ENCODE results near the gene EXOSC1. TPM values are rescaled to one million over a fixed set of nuclear protein-coding genes. Genes with fewer than 3 reads are reported as not detected.

Gene EXOSC1
- total and polyA plus RNA-seq, 2 of the 13 experiments (the other 11 are each of a cell fraction or from before 2014, with no cell fraction given) = 36.3 to 39.9 TPM

DNA sequence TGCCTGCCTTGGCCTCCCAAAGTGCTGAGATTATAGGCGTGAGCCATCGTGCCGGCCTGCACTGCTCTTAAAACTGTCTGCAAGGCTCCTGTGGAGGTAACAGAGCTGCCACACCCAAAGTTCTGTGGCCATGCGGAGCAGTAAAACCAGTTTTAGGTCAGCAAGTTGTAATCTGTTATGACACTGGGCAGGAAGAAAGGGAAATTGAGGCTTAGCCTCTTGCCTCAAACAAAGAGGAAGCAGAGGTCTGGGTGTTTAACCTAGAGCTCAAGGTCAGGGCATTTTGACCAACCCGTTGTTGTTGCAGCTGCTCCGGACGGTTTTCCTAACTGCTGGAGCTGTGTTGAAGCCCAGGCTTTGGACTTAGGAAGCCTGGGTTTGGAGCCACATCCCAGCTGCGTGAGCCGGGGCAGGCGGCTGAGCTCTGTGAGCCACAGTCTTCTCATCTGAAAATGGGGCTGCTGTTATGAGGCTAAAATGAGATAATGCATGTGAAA lies 37.3 kb downstream of the EXOSC1 start (continued):
- no peak for TF ChIP-seq ZNF180 (CRISPR knock-in tag; IDR thresholded peaks at IDR 0.05; ENCODE audit: borderline replicate concordance, low read depth)
- TF ChIP-seq, protein P1, sequence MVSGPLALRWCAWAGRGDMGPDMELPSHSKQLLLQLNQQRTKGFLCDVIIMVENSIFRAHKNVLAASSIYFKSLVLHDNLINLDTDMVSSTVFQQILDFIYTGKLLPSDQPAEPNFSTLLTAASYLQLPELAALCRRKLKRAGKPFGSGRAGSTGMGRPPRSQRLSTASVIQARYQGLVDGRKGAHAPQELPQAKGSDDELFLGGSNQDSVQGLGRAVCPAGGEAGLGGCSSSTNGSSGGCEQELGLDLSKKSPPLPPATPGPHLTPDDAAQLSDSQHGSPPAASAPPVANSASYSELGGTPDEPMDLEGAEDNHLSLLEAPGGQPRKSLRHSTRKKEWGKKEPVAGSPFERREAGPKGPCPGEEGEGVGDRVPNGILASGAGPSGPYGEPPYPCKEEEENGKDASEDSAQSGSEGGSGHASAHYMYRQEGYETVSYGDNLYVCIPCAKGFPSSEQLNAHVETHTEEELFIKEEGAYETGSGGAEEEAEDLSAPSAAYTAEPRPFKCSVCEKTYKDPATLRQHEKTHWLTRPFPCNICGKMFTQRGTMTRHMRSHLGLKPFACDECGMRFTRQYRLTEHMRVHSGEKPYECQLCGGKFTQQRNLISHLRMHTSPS (CRISPR knock-in tag; IDR thresholded peaks at IDR 0.05; ENCODE audit: low read depth) = 0 out of 2 replicates have a peak, but pooled peaks have one; percentile 6
- TF ChIP-seq HNF4A (CRISPR knock-in tag; IDR thresholded peaks at IDR 0.05) = peak; percentile 81
- TF ChIP-seq SPEN (CRISPR knock-in tag; IDR thresholded peaks at IDR 0.05; ENCODE audit: low read depth) = no peak
- TF ChIP-seq CCDC6 (CRISPR knock-in tag; IDR thresholded peaks at IDR 0.05) = peak; percentile 62; the same call in 1 of the 2 replicates
- 0 out of 2 replicates have a peak, but pooled peaks have one; percentile 27 for TF ChIP-seq SOX13 (IDR thresholded peaks at IDR 0.05)
- peak in 1 of 2 experiments; percentile 70; a peak in 2 of 4 replicates for TF ChIP-seq SOX13 (CRISPR knock-in tag; conservative IDR thresholded peaks at IDR 0.05 in 1 of 2, IDR thresholded peaks at IDR 0.05 in 1 of 2)
- no peak for TF ChIP-seq HIVEP1 (CRISPR knock-in tag; IDR thresholded peaks at IDR 0.05)
- TF ChIP-seq PITX1 (CRISPR knock-in tag; IDR thresholded peaks at IDR 0.05) = 0 out of 2 replicates have a peak, but pooled peaks have one; percentile 13
- TF ChIP-seq PPARG (CRISPR knock-in tag; conservative IDR thresholded peaks at IDR 0.05) = 0 out of 2 replicates have a peak, but pooled peaks have one; percentile 19
- TF ChIP-seq, protein P2, sequence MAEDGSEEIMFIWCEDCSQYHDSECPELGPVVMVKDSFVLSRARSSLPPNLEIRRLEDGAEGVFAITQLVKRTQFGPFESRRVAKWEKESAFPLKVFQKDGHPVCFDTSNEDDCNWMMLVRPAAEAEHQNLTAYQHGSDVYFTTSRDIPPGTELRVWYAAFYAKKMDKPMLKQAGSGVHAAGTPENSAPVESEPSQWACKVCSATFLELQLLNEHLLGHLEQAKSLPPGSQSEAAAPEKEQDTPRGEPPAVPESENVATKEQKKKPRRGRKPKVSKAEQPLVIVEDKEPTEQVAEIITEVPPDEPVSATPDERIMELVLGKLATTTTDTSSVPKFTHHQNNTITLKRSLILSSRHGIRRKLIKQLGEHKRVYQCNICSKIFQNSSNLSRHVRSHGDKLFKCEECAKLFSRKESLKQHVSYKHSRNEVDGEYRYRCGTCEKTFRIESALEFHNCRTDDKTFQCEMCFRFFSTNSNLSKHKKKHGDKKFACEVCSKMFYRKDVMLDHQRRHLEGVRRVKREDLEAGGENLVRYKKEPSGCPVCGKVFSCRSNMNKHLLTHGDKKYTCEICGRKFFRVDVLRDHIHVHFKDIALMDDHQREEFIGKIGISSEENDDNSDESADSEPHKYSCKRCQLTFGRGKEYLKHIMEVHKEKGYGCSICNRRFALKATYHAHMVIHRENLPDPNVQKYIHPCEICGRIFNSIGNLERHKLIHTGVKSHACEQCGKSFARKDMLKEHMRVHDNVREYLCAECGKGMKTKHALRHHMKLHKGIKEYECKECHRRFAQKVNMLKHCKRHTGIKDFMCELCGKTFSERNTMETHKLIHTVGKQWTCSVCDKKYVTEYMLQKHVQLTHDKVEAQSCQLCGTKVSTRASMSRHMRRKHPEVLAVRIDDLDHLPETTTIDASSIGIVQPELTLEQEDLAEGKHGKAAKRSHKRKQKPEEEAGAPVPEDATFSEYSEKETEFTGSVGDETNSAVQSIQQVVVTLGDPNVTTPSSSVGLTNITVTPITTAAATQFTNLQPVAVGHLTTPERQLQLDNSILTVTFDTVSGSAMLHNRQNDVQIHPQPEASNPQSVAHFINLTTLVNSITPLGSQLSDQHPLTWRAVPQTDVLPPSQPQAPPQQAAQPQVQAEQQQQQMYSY (CRISPR knock-in tag; IDR thresholded peaks at IDR 0.05) = peak; percentile 89
- TF ChIP-seq SCMH1 (CRISPR knock-in tag; IDR thresholded peaks at IDR 0.05; ENCODE audit: borderline replicate concordance) = no peak
- TF ChIP-seq, protein P3, sequence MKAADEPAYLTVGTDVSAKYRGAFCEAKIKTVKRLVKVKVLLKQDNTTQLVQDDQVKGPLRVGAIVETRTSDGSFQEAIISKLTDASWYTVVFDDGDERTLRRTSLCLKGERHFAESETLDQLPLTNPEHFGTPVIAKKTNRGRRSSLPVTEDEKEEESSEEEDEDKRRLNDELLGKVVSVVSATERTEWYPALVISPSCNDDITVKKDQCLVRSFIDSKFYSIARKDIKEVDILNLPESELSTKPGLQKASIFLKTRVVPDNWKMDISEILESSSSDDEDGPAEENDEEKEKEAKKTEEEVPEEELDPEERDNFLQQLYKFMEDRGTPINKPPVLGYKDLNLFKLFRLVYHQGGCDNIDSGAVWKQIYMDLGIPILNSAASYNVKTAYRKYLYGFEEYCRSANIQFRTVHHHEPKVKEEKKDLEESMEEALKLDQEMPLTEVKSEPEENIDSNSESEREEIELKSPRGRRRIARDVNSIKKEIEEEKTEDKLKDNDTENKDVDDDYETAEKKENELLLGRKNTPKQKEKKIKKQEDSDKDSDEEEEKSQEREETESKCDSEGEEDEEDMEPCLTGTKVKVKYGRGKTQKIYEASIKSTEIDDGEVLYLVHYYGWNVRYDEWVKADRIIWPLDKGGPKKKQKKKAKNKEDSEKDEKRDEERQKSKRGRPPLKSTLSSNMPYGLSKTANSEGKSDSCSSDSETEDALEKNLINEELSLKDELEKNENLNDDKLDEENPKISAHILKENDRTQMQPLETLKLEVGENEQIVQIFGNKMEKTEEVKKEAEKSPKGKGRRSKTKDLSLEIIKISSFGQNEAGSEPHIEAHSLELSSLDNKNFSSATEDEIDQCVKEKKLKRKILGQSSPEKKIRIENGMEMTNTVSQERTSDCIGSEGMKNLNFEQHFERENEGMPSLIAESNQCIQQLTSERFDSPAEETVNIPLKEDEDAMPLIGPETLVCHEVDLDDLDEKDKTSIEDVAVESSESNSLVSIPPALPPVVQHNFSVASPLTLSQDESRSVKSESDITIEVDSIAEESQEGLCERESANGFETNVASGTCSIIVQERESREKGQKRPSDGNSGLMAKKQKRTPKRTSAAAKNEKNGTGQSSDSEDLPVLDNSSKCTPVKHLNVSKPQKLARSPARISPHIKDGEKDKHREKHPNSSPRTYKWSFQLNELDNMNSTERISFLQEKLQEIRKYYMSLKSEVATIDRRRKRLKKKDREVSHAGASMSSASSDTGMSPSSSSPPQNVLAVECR (CRISPR knock-in tag; IDR thresholded peaks at IDR 0.05; ENCODE audit: borderline replicate concordance) = peak; percentile 26; the same call in 1 of the 2 replicates
- no peak for TF ChIP-seq GABPA (IDR thresholded peaks at IDR 0.05; ENCODE audit: low read depth, low read length)
- TF ChIP-seq GABPA (CRISPR knock-in tag; IDR thresholded peaks at IDR 0.05; ENCODE audit: low read depth) = 0 out of 2 replicates have a peak, but pooled peaks have one; percentile 16
- peak; percentile 97 for TF ChIP-seq ZNF343 (CRISPR knock-in tag; IDR thresholded peaks at IDR 0.05)
- TF ChIP-seq, protein P4, sequence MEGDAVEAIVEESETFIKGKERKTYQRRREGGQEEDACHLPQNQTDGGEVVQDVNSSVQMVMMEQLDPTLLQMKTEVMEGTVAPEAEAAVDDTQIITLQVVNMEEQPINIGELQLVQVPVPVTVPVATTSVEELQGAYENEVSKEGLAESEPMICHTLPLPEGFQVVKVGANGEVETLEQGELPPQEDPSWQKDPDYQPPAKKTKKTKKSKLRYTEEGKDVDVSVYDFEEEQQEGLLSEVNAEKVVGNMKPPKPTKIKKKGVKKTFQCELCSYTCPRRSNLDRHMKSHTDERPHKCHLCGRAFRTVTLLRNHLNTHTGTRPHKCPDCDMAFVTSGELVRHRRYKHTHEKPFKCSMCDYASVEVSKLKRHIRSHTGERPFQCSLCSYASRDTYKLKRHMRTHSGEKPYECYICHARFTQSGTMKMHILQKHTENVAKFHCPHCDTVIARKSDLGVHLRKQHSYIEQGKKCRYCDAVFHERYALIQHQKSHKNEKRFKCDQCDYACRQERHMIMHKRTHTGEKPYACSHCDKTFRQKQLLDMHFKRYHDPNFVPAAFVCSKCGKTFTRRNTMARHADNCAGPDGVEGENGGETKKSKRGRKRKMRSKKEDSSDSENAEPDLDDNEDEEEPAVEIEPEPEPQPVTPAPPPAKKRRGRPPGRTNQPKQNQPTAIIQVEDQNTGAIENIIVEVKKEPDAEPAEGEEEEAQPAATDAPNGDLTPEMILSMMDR (CRISPR knock-in tag; IDR thresholded peaks at IDR 0.05) = peak; percentile 25

Measured in HepG2 (cell line).